SK-N-SH treated with all-trans-retinoic acid at 6 μM for 48 hours (cell line): ENCODE measurements around the gene BRMS1.

Source experiments
- ATAC-seq: fragments of 200-7000 bp; cut with Tn5 transposase; 3 replicates; pipeline ENCODE4 v1.9.1; 2020; ENCODE audit warnings: mild to moderate bottlenecking, moderate library complexity
- ARNTL ChIP-seq: fragments of 450-650 bp; formaldehyde crosslinking; IDR thresholded peaks from 2 replicates; pipeline ENCODE4 v1.5.0; 2020; ENCODE audit warnings: low read depth, mild to moderate bottlenecking, moderate library complexity, borderline replicate concordance
- BACH2 ChIP-seq: fragments of 250-450 bp; sonication (Bioruptor Pico); IDR thresholded peaks from 2 replicates; pipeline ENCODE4 v1.9.0; 2021; ENCODE audit warnings: mild to moderate bottlenecking, borderline replicate concordance
- CSDC2 ChIP-seq: fragments of 250-450 bp; sonication (Bioruptor Pico); IDR thresholded peaks from 2 replicates; pipeline ENCODE4 v1.5.0; 2020; ENCODE audit warnings: mild to moderate bottlenecking, moderate library complexity
- ESRRG ChIP-seq: fragments of 250-450 bp; sonication (Bioruptor Pico); IDR thresholded peaks from 2 replicates; pipeline ENCODE4 v1.6.1; 2021; ENCODE audit warnings: mild to moderate bottlenecking
- GLIS3 ChIP-seq: fragments of 250-450 bp; sonication (Bioruptor Pico); IDR thresholded peaks from 2 replicates; pipeline ENCODE4 v1.5.0; 2020; ENCODE audit warnings: mild to moderate bottlenecking, moderate library complexity
- ISL1 ChIP-seq: fragments of 250-450 bp; sonication (Bioruptor Pico); IDR thresholded peaks from 2 replicates; pipeline ENCODE4 v2.1.2; 2022; ENCODE audit warnings: mild to moderate bottlenecking, moderate library complexity
- OSR1 ChIP-seq: fragments of 250-450 bp; sonication (Bioruptor Pico); IDR thresholded peaks from 2 replicates; pipeline ENCODE4 v1.8.0; 2022; ENCODE audit warnings: moderate library complexity, mild to moderate bottlenecking, inconsistent platforms
- PATZ1 ChIP-seq: fragments of 250-450 bp; sonication (Bioruptor Pico); IDR thresholded peaks from 2 replicates; pipeline ENCODE4 v1.8.0; 2020; ENCODE audit warnings: mild to moderate bottlenecking, moderate library complexity, borderline replicate concordance
- PPARA ChIP-seq: fragments of 250-450 bp; sonication (Bioruptor Pico); IDR thresholded peaks from 2 replicates; pipeline ENCODE4 v1.5.0; 2020; ENCODE audit warnings: mild to moderate bottlenecking, borderline replicate concordance
- SNAI2 ChIP-seq: fragments of 250-450 bp; sonication (Bioruptor Pico); IDR thresholded peaks from 2 replicates; pipeline ENCODE4 v1.5.0; 2020; ENCODE audit warnings: mild to moderate bottlenecking, moderate library complexity
- TCF4 ChIP-seq: fragments of 250-450 bp; sonication (Bioruptor Pico); IDR thresholded peaks from 2 replicates; pipeline ENCODE4 v1.8.0; 2021; ENCODE audit warnings: mild to moderate bottlenecking, moderate library complexity, borderline replicate concordance
- TOX ChIP-seq: fragments of 250-450 bp; sonication (Bioruptor Pico); IDR thresholded peaks from 2 replicates; pipeline ENCODE4 v1.8.0; 2021; ENCODE audit warnings: mild to moderate bottlenecking, moderate library complexity, borderline replicate concordance
- TSHZ2 ChIP-seq: fragments of 250-450 bp; sonication (Bioruptor Pico); IDR thresholded peaks from 2 replicates; pipeline ENCODE4 v1.5.0; 2020; ENCODE audit warnings: mild to moderate bottlenecking, moderate library complexity
- ZC3H10 ChIP-seq: fragments of 250-450 bp; sonication (Bioruptor Pico); IDR thresholded peaks from 2 replicates; pipeline ENCODE4 v1.5.1; 2021; ENCODE audit warnings: mild to moderate bottlenecking, moderate library complexity
- ZFP3 ChIP-seq: fragments of 250-450 bp; sonication (Bioruptor Pico); IDR thresholded peaks from 2 replicates; pipeline ENCODE4 v1.5.0; 2020; ENCODE audit warnings: mild to moderate bottlenecking, moderate library complexity
- ZFP30 ChIP-seq: fragments of 450-650 bp; formaldehyde crosslinking; IDR thresholded peaks from 2 replicates; pipeline ENCODE4 v1.5.0; 2022; ENCODE audit warnings: mild to moderate bottlenecking, moderate library complexity
- ZNF565 ChIP-seq: fragments of 450-650 bp; formaldehyde crosslinking; conservative IDR thresholded peaks from 2 replicates; pipeline ENCODE4 v1.5.0; 2020; ENCODE audit warnings: low read depth, mild to moderate bottlenecking, moderate library complexity
- ZNF8 ChIP-seq: fragments of 450-650 bp; formaldehyde crosslinking; IDR thresholded peaks from 2 replicates; pipeline ENCODE4 v1.5.0; 2020; ENCODE audit warnings: mild to moderate bottlenecking, moderate library complexity
- TF ChIP-seq, protein P1 (sequence below): fragments of 250-450 bp; sonication (Bioruptor Pico); IDR thresholded peaks from 2 replicates; pipeline ENCODE4 v1.5.1; 2021; ENCODE audit warnings: mild to moderate bottlenecking, moderate library complexity
- TF ChIP-seq, protein P2 (sequence below): fragments of 250-450 bp; sonication (Bioruptor Pico); IDR thresholded peaks from 2 replicates; pipeline ENCODE4 v1.5.1; 2020; ENCODE audit warnings: low read depth, mild to moderate bottlenecking, moderate library complexity

The BRMS1 gene

DNA sequence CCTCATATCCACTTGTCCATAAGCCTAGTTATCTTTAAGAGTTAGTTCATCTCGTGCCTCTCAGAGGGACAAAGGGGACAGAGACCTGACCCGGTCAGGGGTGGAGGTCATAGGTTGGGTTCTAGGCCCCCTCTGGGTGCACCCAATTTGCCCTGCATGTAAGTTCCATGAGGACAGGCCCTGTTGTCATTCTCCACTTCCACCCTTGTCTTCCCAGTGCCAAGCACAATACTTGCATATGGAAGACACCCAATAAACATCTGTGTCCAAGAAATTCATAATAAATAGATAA lies 54.6 kb downstream of the BRMS1 start:
- no peak for TF ChIP-seq ZNF565 (CRISPR knock-in tag)
- TF ChIP-seq ESRRG (CRISPR knock-in tag) = no peak
- no peak for TF ChIP-seq GLIS3 (CRISPR knock-in tag)
- TF ChIP-seq, protein P1, sequence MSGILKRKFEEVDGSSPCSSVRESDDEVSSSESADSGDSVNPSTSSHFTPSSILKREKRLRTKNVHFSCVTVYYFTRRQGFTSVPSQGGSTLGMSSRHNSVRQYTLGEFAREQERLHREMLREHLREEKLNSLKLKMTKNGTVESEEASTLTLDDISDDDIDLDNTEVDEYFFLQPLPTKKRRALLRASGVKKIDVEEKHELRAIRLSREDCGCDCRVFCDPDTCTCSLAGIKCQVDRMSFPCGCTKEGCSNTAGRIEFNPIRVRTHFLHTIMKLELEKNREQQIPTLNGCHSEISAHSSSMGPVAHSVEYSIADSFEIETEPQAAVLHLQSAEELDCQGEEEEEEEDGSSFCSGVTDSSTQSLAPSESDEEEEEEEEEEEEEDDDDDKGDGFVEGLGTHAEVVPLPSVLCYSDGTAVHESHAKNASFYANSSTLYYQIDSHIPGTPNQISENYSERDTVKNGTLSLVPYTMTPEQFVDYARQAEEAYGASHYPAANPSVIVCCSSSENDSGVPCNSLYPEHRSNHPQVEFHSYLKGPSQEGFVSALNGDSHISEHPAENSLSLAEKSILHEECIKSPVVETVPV = no peak
- TF ChIP-seq ZNF8 (CRISPR knock-in tag) = no peak
- no peak for TF ChIP-seq OSR1
- TF ChIP-seq SNAI2 = no peak
- no peak for TF ChIP-seq TOX (CRISPR knock-in tag)
- no peak for TF ChIP-seq TCF4 (CRISPR knock-in tag)
- TF ChIP-seq ARNTL (CRISPR knock-in tag) = no peak
- no peak for TF ChIP-seq PATZ1 (CRISPR knock-in tag)
- ATAC-seq = no peak

DNA sequence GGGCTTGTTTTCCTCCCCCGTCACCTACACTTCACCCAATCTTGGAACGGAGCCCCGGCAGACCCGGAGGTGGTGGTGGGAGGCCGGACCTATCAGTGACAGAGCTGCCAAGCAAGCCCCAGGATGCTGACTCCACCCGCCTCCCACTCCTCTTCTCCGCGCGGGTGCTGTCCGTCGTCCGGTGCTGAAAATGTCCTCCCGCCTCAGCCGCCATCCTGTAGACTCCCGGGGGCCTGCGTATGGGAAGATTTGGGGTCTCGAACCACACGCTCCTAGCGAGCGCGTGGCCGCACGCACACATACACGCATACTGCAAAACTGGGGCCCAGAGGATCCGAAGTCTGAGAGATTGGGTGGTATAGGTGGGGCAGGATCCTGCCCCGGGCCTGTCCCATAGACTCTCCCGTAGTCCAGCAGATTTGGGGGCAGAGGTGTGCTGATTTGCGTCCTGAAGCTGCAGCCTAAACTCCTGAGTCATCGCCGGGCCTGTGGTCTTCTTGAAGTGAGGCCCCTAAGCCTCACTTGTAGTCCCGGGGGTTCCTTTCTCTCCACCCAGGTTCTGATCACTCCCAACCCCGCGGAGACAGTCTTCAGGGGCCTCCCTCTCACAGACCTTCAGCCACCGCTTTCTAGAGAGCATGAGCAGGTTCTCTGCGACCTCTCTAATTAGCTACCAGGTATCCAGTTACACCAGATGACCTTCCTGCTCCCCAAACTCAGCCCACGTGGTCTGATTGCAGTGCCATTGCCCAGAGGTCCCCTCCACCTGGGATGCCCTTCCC lies 55.2 kb downstream of the BRMS1 start:
- peak; percentile 60 for ATAC-seq
- peak; percentile 88 for TF ChIP-seq CSDC2 (CRISPR knock-in tag)
- TF ChIP-seq ARNTL (CRISPR knock-in tag) = no peak
- no peak for TF ChIP-seq ISL1
- TF ChIP-seq PATZ1 (CRISPR knock-in tag) = no peak
- no peak for TF ChIP-seq OSR1
- 0 out of 2 replicates have a peak, but pooled peaks have one; percentile 36 for TF ChIP-seq TSHZ2 (CRISPR knock-in tag)
- TF ChIP-seq ZNF565 (CRISPR knock-in tag) = no peak
- peak; percentile 39; the same call in 1 of the 2 replicates for TF ChIP-seq ZFP3 (CRISPR knock-in tag)

GRCh38 chr11:66288671-66289547 lies 56.0 kb downstream of the BRMS1 start, which contains the start of gene YIF1A:
Gene YIF1A (minus strand): TSS chr11:66289143. CDS start chr11:66288985, 158 bp downstream.
- peak; percentile 6; the same call in 1 of the 2 replicates for TF ChIP-seq ZC3H10 (CRISPR knock-in tag)
- no peak for TF ChIP-seq TOX (CRISPR knock-in tag)
- TF ChIP-seq, all 23 proteins: peak for 1
- peak; percentile 94 for ATAC-seq

- TF ChIP-seq ZFP30 (CRISPR knock-in tag) = no peak
- no peak for TF ChIP-seq OSR1
- TF ChIP-seq, protein P2, sequence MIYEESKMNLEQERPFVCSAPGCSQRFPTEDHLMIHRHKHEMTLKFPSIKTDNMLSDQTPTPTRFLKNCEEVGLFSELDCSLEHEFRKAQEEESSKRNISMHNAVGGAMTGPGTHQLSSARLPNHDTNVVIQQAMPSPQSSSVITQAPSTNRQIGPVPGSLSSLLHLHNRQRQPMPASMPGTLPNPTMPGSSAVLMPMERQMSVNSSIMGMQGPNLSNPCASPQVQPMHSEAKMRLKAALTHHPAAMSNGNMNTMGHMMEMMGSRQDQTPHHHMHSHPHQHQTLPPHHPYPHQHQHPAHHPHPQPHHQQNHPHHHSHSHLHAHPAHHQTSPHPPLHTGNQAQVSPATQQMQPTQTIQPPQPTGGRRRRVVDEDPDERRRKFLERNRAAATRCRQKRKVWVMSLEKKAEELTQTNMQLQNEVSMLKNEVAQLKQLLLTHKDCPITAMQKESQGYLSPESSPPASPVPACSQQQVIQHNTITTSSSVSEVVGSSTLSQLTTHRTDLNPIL (CRISPR knock-in tag) = no peak
- TF ChIP-seq ZNF565 (CRISPR knock-in tag) = no peak
- no peak for TF ChIP-seq TOX (CRISPR knock-in tag)
- no peak for TF ChIP-seq ZNF8 (CRISPR knock-in tag)
- TF ChIP-seq, protein P1 = no peak
- no peak for TF ChIP-seq PPARA
- no peak for TF ChIP-seq BACH2 (CRISPR knock-in tag)
- TF ChIP-seq, all 23 proteins: peak for 0
- peak; percentile 0; the same call in 1 of the 3 replicates for ATAC-seq
Measured at GRCh38 chr11:66287889-66288670, 56.8 kb downstream of the BRMS1 start.
